NT2/D1 (cell line): ENCODE measurements around the gene CTIF.

Experiments used
- YY1 ChIP-seq: IDR thresholded peaks from 2 replicates; pipeline ENCODE4 v1.6.1; 2011; ENCODE audit not compliant: insufficient read length, insufficient read depth
- ZNF274 ChIP-seq: IDR thresholded peaks from 2 replicates; pipeline ENCODE4 v1.6.1; 2011; ENCODE audit warnings: mild to moderate bottlenecking, low read depth, low read length

- TF ChIP-seq ZNF274 (no peak), YY1 (no peak)
Observed at GRCh38 chr18:48757906-48758305, 219.1 kb downstream of the CTIF start.
